Ascending aorta (tissue), 2 donors: ENCODE results near the gene TBX10. TPM values are rescaled to one million over a fixed set of nuclear protein-coding genes. Genes with fewer than 3 reads are reported as not detected.

ENCODE experiments used
- DNase-seq, 2 donors: peaks; one replicate each; pipeline ENCODE4 v3.0.0-alpha.2; 2019; ENCODE audit warnings: low spot score in 2 of 2
- H3K27ac ChIP-seq, 2 donors: fragments of 200-600 bp; sonication (generic); one replicate each; pipeline ENCODE4 v1.5.1; 2016 to 2017; ENCODE audit warnings: mild to moderate bottlenecking in 1 of 2
- H3K27me3 ChIP-seq: fragments of 200-600 bp; sonication (generic); one replicate; pipeline ENCODE4 v1.5.1; 2017
- H3K36me3 ChIP-seq, 2 donors: fragments of 200-600 bp; sonication (generic); one replicate each; pipeline ENCODE4 v1.5.1; 2016
- H3K4me1 ChIP-seq, 2 donors: fragments of 200-600 bp; sonication (generic); one replicate each; pipeline ENCODE4 v1.5.1; 2016 to 2017; ENCODE audit warnings: mild to moderate bottlenecking in 1 of 2
- H3K4me3 ChIP-seq, 2 donors: fragments of 200-600 bp; sonication (generic); one replicate each; pipeline ENCODE4 v1.5.1; 2016 to 2017; ENCODE audit warnings: mild to moderate bottlenecking in 1 of 2
- H3K9me3 ChIP-seq, 2 donors: fragments of 200-600 bp; sonication (generic); one replicate each; pipeline ENCODE4 v1.5.1; 2016
- CTCF ChIP-seq, 3 experiments: fragments of 200-600 bp in 2 of 3; fragments of 450-650 bp in 1 of 3; sonication (generic) in 2 of 3; IDR thresholded peaks; one replicate each; pipeline ENCODE4 v1.5.1; 2016 to 2019; ENCODE audit warnings: antibody characterized with exemption in 3 of 3, mild to moderate bottlenecking in 1 of 3, moderate library complexity in 1 of 3
- intact Hi-C: fragments of 100-400 bp; cut with DNase I; formaldehyde crosslinking; loops from one replicate; pipeline ENCODE4 v1.15.1; 2023
- total RNA-seq: library from RNA; depleted of rRNA; stranded (reverse); fragments of >200 nt; gene quantifications from one replicate; pipeline ENCODE4 v1.1.0, GENCODE V29; 2016

TBX10 gene
- total RNA-seq, 1 donor from 2014 or later, result not detected

- Histone ChIP-seq H3K27ac (no peak overlapping the region), H3K4me3 (no peak overlapping the region), H3K9me3 (no peaks in the 10 kb centered on the region), H3K4me1 (no peaks in the 10 kb centered on the region), H3K36me3 (no peaks in the 10 kb centered on the region), H3K27me3 (no peaks in the 10 kb centered on the region)
- no peak for TF ChIP-seq CTCF (IDR thresholded peaks at IDR 0.05)
- intact Hi-C loops, result no loop called here
- DNase-seq, result no peak
Measured at GRCh38 chr11:67670316-67671210, 31.0 kb upstream of the TBX10 start.

GRCh38 chr11:67668192-67668551 is 28.6 kb upstream of the TBX10 start:
- no peak for DNase-seq
- intact Hi-C loops, result no loop called here
- no peaks in the 10 kb centered on the region for H3K9me3 ChIP-seq
- H3K36me3 ChIP-seq, result no peaks in the 10 kb centered on the region
- H3K4me1 ChIP-seq, result no peaks in the 10 kb centered on the region
- no peak for TF ChIP-seq CTCF (IDR thresholded peaks at IDR 0.05)
- no peak overlapping the region for H3K27ac ChIP-seq
- no peak overlapping the region for H3K4me3 ChIP-seq
- no peaks in the 10 kb centered on the region for H3K27me3 ChIP-seq

- DNase-seq, result no peak
- TF ChIP-seq CTCF (IDR thresholded peaks at IDR 0.05), result no peak
- no peaks in the 10 kb centered on the region for H3K9me3 ChIP-seq
- H3K27me3 ChIP-seq, result no peaks in the 10 kb centered on the region
- no peak overlapping the region for H3K4me3 ChIP-seq
- no peaks in the 10 kb centered on the region for H3K36me3 ChIP-seq
- no peaks in the 10 kb centered on the region for H3K4me1 ChIP-seq
- intact Hi-C loops, result no loop called here
- no peak overlapping the region for H3K27ac ChIP-seq
Measured at GRCh38 chr11:67667490-67668191, 28.1 kb upstream of the TBX10 start.

- Histone ChIP-seq H3K4me1 (no peaks in the 10 kb centered on the region), H3K9me3 (no peaks in the 10 kb centered on the region), H3K36me3 (no peaks in the 10 kb centered on the region), H3K27me3 (no peaks in the 10 kb centered on the region), H3K4me3 (no peak overlapping the region), H3K27ac (no peak overlapping the region)
- intact Hi-C loops, result no loop called here
- no peak for TF ChIP-seq CTCF (IDR thresholded peaks at IDR 0.05)
- no peak for DNase-seq
Measured at GRCh38 chr11:67666676-67667489, 27.3 kb upstream of the TBX10 start.

- H3K27me3 ChIP-seq, result no peaks in the 10 kb centered on the region
- H3K27ac ChIP-seq, result no peak overlapping the region
- intact Hi-C loops, result no loop called here
- no peaks in the 10 kb centered on the region for H3K36me3 ChIP-seq
- DNase-seq, result no peak
- no peak overlapping the region for H3K4me3 ChIP-seq
- H3K9me3 ChIP-seq, result no peaks in the 10 kb centered on the region
- no peak for TF ChIP-seq CTCF (IDR thresholded peaks at IDR 0.05)
- H3K4me1 ChIP-seq, result no peaks in the 10 kb centered on the region
Measured at GRCh38 chr11:67666303-67666645, 26.7 kb upstream of the TBX10 start.
